ENCODE results near the gene DENND10.
A peak's percentile ranks its signal among the peaks of the same experiment; 100 is the strongest.
"Not testable (repeated sequence)": the region's sequence is repeated elsewhere in the genome, so short reads cannot be mapped to it uniquely, and the experiment has no call there.

Gene DENND10

DNA sequence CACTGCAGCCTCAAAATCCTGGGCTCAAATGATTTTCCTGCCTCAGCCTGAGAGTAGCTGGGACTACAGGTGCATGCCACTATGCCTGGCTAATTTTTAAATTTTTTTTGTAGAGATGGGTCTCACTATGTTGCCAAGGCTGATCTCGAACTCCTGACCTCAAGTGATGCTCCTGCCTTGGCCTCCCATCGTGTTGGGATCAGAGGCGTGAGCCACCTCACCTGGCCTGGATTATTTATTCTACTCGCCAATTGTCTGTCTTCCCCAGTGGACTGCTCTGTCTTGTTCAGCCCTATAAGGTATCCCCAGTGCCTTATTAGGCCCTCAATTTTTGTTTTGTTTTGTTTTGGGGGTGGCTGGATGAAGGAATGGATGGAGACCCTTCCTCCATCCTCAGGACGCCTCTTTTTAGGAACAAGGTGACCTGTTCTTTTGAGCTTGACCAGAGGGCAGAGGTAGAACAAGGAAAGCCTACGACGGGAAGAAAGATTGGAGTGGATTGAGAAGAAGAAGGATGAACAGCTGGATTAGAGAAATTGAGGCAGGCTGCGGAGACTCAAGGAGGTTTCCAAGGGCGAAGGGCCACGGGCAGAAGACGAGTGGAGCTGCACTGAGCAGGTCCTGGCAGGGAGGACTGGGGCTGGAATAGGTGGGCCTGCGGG is 541 bp upstream of the DENND10 start:
- H3K4me1 ChIP-seq, result peaks cover 3% of the 10 kb centered on the region; the same call in 1 of the 2 replicates
- TF ChIP-seq, protein P1, sequence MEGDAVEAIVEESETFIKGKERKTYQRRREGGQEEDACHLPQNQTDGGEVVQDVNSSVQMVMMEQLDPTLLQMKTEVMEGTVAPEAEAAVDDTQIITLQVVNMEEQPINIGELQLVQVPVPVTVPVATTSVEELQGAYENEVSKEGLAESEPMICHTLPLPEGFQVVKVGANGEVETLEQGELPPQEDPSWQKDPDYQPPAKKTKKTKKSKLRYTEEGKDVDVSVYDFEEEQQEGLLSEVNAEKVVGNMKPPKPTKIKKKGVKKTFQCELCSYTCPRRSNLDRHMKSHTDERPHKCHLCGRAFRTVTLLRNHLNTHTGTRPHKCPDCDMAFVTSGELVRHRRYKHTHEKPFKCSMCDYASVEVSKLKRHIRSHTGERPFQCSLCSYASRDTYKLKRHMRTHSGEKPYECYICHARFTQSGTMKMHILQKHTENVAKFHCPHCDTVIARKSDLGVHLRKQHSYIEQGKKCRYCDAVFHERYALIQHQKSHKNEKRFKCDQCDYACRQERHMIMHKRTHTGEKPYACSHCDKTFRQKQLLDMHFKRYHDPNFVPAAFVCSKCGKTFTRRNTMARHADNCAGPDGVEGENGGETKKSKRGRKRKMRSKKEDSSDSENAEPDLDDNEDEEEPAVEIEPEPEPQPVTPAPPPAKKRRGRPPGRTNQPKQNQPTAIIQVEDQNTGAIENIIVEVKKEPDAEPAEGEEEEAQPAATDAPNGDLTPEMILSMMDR (IDR thresholded peaks at IDR 0.05; ENCODE audit: low read depth, low read length), result no peak
- DNase-seq, result no peak
- H3K4me3 ChIP-seq (ENCODE audit: low read depth, low read length), result peak overlapping the region; percentile 19
- H3K9me3 ChIP-seq, result no peaks in the 10 kb centered on the region
- H3K27me3 ChIP-seq, result no peaks in the 10 kb centered on the region
- peaks cover 2% of the 10 kb centered on the region; the same call in 1 of the 2 replicates for H3K36me3 ChIP-seq

DNA sequence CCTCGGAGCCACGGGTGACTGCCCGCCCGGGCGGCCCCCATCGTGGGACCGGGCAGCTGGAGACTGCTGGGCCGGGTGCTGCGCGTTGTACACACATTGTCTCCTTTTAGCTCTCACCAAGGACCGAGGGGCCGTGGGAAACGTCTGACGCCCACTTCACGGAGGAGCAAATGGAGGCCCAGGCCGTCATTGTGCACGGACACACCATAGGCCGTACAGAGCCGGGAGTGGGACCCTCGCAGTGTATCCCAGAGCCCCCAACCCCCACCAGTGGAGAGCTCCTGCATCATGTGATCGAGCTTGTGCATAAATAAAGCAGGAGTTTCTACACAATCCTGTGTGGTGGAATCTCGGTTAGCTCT is 722 bp downstream of the DENND10 start:
- peaks cover 2% of the 10 kb centered on the region for H3K36me3 ChIP-seq
- TF ChIP-seq, protein P1 (IDR thresholded peaks at IDR 0.05; ENCODE audit: low read depth, low read length), result no peak
- H3K27me3 ChIP-seq, result no peaks in the 10 kb centered on the region
- peaks cover 3% of the 10 kb centered on the region; the same call in 1 of the 2 replicates for H3K4me1 ChIP-seq
- peak overlapping the region; percentile 67 for H3K4me3 ChIP-seq (ENCODE audit: low read depth, low read length)
- DNase-seq, result peak; percentile 21
- no peaks in the 10 kb centered on the region for H3K9me3 ChIP-seq

DNA sequence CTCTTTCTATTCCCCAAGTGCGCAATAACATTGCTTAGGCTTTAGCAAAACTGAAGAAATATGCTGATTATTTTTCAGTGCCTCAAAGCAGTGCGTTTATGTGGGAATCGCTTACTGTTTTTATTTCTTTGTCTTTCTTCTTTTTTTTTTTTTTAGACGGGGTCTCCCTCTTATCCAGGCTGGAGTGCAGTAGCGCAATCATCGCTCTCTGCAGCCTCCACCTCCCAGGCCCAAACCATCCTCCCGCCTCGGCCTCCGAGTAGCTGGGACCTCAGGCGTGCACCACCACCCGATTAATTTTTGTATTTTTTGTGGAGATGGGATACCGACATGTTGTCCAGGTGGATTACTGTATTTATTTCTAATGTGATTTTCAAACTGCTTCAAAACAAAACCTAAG is 1.2 kb downstream of the DENND10 start:
- H3K4me3 ChIP-seq (ENCODE audit: low read depth, low read length), result peak overlapping the region; percentile 67
- TF ChIP-seq, protein P1 (IDR thresholded peaks at IDR 0.05; ENCODE audit: low read depth, low read length), result no peak

DNA sequence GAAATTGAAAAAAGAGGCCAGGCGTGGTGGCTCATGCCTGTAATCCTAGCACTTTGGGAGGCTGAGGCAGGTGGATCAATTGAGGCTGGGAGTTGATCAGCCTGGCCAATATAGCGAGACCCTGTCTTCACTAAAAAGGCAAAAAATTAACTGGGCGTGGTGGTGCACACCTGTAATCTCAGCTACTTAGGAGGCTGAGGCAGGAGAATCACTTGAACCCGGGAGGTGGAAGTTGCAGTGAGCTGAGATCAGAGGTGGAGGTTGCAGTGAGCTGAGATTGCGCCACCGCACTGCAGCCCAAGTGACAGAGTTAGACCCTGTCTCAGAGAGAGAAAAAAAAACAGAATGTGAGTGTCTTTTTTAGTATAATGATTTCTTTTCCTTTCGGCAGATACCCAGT is 2.0 kb downstream of the DENND10 start:
- H3K4me3 ChIP-seq (ENCODE audit: low read depth, low read length); DNase-seq; H3K4me1 ChIP-seq; H3K9me3 ChIP-seq; H3K27me3 ChIP-seq; H3K36me3 ChIP-seq: not testable (repeated sequence)

More for the DNA sequence above, 1.2 kb downstream of the DENND10 start:
- no peak for DNase-seq
- Histone ChIP-seq H3K36me3 (peaks cover 2% of the 10 kb centered on the region), H3K9me3 (no peaks in the 10 kb centered on the region), H3K4me1 (peaks cover 3% of the 10 kb centered on the region; the same call in 1 of the 2 replicates), H3K27me3 (no peaks in the 10 kb centered on the region)

DNA sequence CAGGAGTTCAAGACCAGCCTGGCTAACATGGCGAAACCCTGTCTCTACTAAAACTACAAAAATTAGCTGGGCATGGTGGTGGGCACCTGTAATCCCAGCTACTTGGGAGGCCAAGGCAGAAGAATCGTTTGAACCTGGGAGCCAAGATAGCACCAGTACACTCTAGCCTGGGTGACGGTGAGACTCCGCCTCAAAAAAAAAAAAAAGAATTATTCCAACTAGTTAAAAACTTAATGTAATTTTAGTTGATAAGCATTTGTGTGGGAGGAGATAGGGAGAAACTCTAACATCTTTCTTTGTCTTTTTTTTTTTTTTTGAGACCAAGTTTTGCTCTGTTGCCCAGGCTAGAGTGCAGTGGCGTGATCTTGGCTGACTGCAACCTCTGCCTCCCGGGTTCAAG is 3.2 kb downstream of the DENND10 start:
- H3K36me3 ChIP-seq; H3K4me3 ChIP-seq (ENCODE audit: low read depth, low read length); H3K9me3 ChIP-seq; H3K27me3 ChIP-seq; DNase-seq; H3K4me1 ChIP-seq: not testable (repeated sequence)

DNA sequence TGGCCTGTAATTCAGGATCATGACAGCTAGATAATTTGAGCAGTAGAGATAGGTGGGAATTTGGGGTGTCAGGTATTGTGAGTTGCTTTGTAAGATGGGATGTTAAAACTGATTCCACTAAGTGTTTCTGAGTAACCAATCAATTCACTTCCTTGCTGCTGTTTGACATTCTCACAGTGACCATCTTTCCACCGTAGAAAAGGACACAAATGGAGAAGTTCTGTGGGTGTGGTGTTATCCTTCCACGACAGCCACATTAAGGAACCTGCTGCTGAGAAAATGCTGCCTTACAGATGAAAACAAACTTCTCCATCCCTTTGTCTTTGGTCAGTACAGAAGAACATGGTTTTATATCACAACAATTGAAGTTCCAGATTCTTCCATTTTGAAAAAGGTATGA is 3.9 kb downstream of the DENND10 start:
- not testable (repeated sequence) for H3K4me1 ChIP-seq, DNase-seq

DNA sequence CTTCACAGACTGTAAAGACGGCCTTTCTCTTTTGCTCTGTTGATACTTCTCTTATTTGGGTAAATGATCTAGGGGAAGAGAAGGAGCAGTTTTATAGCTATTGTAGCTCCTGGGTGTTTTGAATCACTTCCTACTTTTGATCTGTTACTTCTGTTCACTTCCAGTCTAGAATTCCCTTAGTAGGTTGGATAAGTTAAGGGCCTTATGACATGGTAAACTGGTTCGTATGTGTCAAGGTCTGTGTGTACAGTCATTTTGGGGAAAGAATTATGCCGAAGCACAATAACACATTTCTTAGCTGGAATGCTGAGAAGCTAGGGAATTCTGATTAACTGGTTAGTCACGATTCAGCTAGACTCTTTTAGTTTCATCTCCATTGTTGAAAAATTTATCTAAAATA is 8.1 kb downstream of the DENND10 start:
- Histone ChIP-seq H3K27me3 (no peaks in the 10 kb centered on the region), H3K4me3 (ENCODE audit: low read depth, low read length) (no peak overlapping the region), H3K9me3 (no peaks in the 10 kb centered on the region), H3K36me3 (peaks cover 8% of the 10 kb centered on the region), H3K4me1 (no peaks in the 10 kb centered on the region)
- TF ChIP-seq, protein P1 (IDR thresholded peaks at IDR 0.05; ENCODE audit: low read depth, low read length), result no peak
- DNase-seq, result no peak

More for the DNA sequence above, 3.9 kb downstream of the DENND10 start:
- not testable (repeated sequence) for H3K36me3 ChIP-seq; H3K27me3 ChIP-seq; H3K9me3 ChIP-seq; H3K4me3 ChIP-seq (ENCODE audit: low read depth, low read length)
